H1 (cell line): ENCODE results near the gene RAB1A. TPM values are rescaled to one million over a fixed set of nuclear protein-coding genes. Genes with fewer than 3 reads are reported as not detected.

ENCODE experiments used
- CTCF ChIA-PET: fragments of 300-600 bp; sonication (Branson Sonifier 250); formaldehyde crosslinking; loops from one replicate; lab custom pipeline; 2021; ENCODE audit not compliant: partially characterized antibody; lab: Charles Lee
- POLR2A ChIA-PET: fragments of 300-600 bp; sonication (Branson Sonifier 250); formaldehyde crosslinking; loops from one replicate; lab custom pipeline; 2021; ENCODE audit warnings: inconsistent platforms; ENCODE audit not compliant: partially characterized antibody; lab: Charles Lee
- DNase-seq, 2 experiments: peaks; one replicate each; pipeline versions ENCODE4 v3.0.0 to v3.0.0-alpha.2; 2010 to 2022; ENCODE audit warnings: low spot score in 2 of 2, low read depth in 1 of 2, mixed read lengths in 1 of 2
- FAIRE-seq: peaks from 2 replicates; lab custom pipeline; 2011; peaks lifted over from hg19 to GRCh38; lab: Jason Lieb, UNC
- H2AFZ ChIP-seq: 2 replicates; pipeline ENCODE4 v1.8.1; 2012; ENCODE audit warnings: low read length, inconsistent platforms
- H2AK5ac ChIP-seq: 2 replicates; pipeline ENCODE4 v1.6.1; 2013; ENCODE audit warnings: low read depth, low read length
- H2BK120ac ChIP-seq: replicated peaks from 2 replicates; pipeline ENCODE3; 2013; ENCODE audit warnings: low read depth, low read length, inconsistent platforms
- H2BK12ac ChIP-seq: 2 replicates; pipeline ENCODE4 v1.6.1; 2013; ENCODE audit warnings: low read depth, low read length
- H2BK15ac ChIP-seq: 2 replicates; pipeline ENCODE4 v1.6.1; 2013; ENCODE audit warnings: low read length
- H2BK20ac ChIP-seq: 2 replicates; pipeline ENCODE4 v1.6.1; 2013; ENCODE audit warnings: low read length
- H2BK5ac ChIP-seq: 2 replicates; pipeline ENCODE4 v1.6.1; 2013; ENCODE audit warnings: low read depth, low read length
- H3K14ac ChIP-seq: 2 replicates; pipeline ENCODE4 v1.6.1; 2013; ENCODE audit warnings: inconsistent platforms; ENCODE audit not compliant: insufficient read length
- H3K18ac ChIP-seq: 2 replicates; pipeline ENCODE4 v1.6.1; 2013; ENCODE audit warnings: low read length; ENCODE audit errors: extremely low read depth
- H3K23ac ChIP-seq: 2 replicates; pipeline ENCODE4 v1.6.1; 2013; ENCODE audit warnings: inconsistent platforms; ENCODE audit not compliant: insufficient read length
- H3K23me2 ChIP-seq: 2 replicates; pipeline ENCODE4 v1.6.1; 2013; ENCODE audit warnings: low read depth, low read length
- H3K27ac ChIP-seq: 2 replicates; pipeline ENCODE4 v1.6.1; 2011; ENCODE audit warnings: low read depth, low read length, inconsistent platforms
- H3K27me3 ChIP-seq, 4 experiments: replicated peaks in 1 of 4; 1 replicate in 1 of 4; 2 replicates in 3 of 4; pipeline versions ENCODE4 v1.6.1 to v1.8.1; 2011 to 2013; ENCODE audit warnings: low read length in 3 of 4, mild to moderate bottlenecking in 3 of 4, inconsistent platforms in 2 of 4, mixed read lengths in 2 of 4, moderate library complexity in 1 of 4; ENCODE audit not compliant: control insufficient read depth in 3 of 4, insufficient read depth in 3 of 4; ENCODE audit errors: extremely low read depth in 1 of 4
- H3K36me3 ChIP-seq, 4 experiments: 2 replicates each; pipeline versions ENCODE4 v1.6.1 to v1.8.1; 2011 to 2013; ENCODE audit warnings: mild to moderate bottlenecking in 4 of 4, low read length in 3 of 4, moderate library complexity in 2 of 4, control low read depth in 1 of 4, inconsistent platforms in 1 of 4; ENCODE audit not compliant: insufficient read depth in 4 of 4, control insufficient read depth in 2 of 4
- H3K4ac ChIP-seq: replicated peaks from 2 replicates; pipeline ENCODE3; 2013; ENCODE audit warnings: low read length, low read depth, mixed read lengths, inconsistent platforms; ENCODE audit not compliant: insufficient read length
- H3K4me1 ChIP-seq, 4 experiments: replicated peaks in 1 of 4; 1 replicate in 1 of 4; 2 replicates in 3 of 4; pipeline versions ENCODE4 v1.6.1 to v1.8.1; 2011 to 2013; ENCODE audit warnings: low read length in 3 of 4, inconsistent platforms in 2 of 4, mixed read lengths in 1 of 4; ENCODE audit not compliant: insufficient read depth in 4 of 4, control insufficient read depth in 3 of 4
- H3K4me2 ChIP-seq, 2 experiments: 2 replicates each; pipeline versions ENCODE4 v1.6.1 to v1.8.1; 2011 to 2013; ENCODE audit warnings: low read depth in 2 of 2, low read length in 2 of 2, control low read depth in 1 of 2, inconsistent platforms in 1 of 2, mild to moderate bottlenecking in 1 of 2; ENCODE audit not compliant: insufficient read depth in 1 of 2
- H3K4me3 ChIP-seq, 4 experiments: fragments of 200-600, 300-600 bp in 1 of 4; sonication (generic), shearing (Covaris generic), sonication (Bioruptor Twin) in 1 of 4; 2 replicates each; pipeline versions ENCODE4 v1.5.1 to v1.8.1; 2011 to 2016; ENCODE audit warnings: low read length in 4 of 4, low read depth in 3 of 4, control low read depth in 2 of 4, inconsistent platforms in 2 of 4, mild to moderate bottlenecking in 2 of 4, mixed read lengths in 1 of 4, moderate library complexity in 1 of 4; ENCODE audit not compliant: insufficient read depth in 2 of 4; ENCODE audit errors: extremely low read depth in 1 of 4
- H3K56ac ChIP-seq: replicated peaks from 2 replicates; pipeline ENCODE3; 2013; ENCODE audit warnings: low read depth, mild to moderate bottlenecking, mixed read lengths, low read length, inconsistent platforms; ENCODE audit not compliant: insufficient read length
- H3K79me1 ChIP-seq: 2 replicates; pipeline ENCODE4 v1.6.1; 2013; ENCODE audit warnings: low read depth, low read length, control low read depth
- H3K79me2 ChIP-seq, 2 experiments: 2 replicates each; pipeline versions ENCODE4 v1.6.1 to v1.8.1; 2012 to 2013; ENCODE audit warnings: low read length in 2 of 2, mild to moderate bottlenecking in 2 of 2, inconsistent platforms in 1 of 2; ENCODE audit not compliant: insufficient read depth in 2 of 2, control insufficient read depth in 1 of 2
- H3K9ac ChIP-seq, 4 experiments: replicated peaks in 1 of 4; 1 replicate in 1 of 4; 2 replicates in 3 of 4; pipeline versions ENCODE4 v1.6.1 to v1.8.1; 2011 to 2013; ENCODE audit warnings: low read depth in 3 of 4, low read length in 3 of 4, control low read depth in 2 of 4, mild to moderate bottlenecking in 2 of 4, moderate library complexity in 2 of 4, inconsistent platforms in 1 of 4; ENCODE audit errors: extremely low read depth in 1 of 4
- H3K9me3 ChIP-seq, 2 experiments: 2 replicates each; pipeline versions ENCODE4 v1.6.1 to v1.8.1; 2012 to 2013; ENCODE audit warnings: mild to moderate bottlenecking in 2 of 2, moderate library complexity in 2 of 2, control low read depth in 1 of 2, inconsistent platforms in 1 of 2, low read depth in 1 of 2, low read length in 1 of 2, mixed read lengths in 1 of 2; ENCODE audit not compliant: insufficient read depth in 2 of 2
- H4K20me1 ChIP-seq, 2 experiments: replicated peaks in 1 of 2; 2 replicates each; pipeline versions ENCODE3 to v1.8.1; 2011 to 2013; ENCODE audit warnings: inconsistent platforms in 2 of 2, low read length in 2 of 2, mild to moderate bottlenecking in 1 of 2; ENCODE audit not compliant: insufficient read depth in 2 of 2, control insufficient read depth in 1 of 2
- H4K5ac ChIP-seq: 2 replicates; pipeline ENCODE4 v1.6.1; 2013; ENCODE audit warnings: low read length, low read depth, mixed read lengths, inconsistent platforms; ENCODE audit not compliant: insufficient read length
- H4K8ac ChIP-seq: 2 replicates; pipeline ENCODE4 v1.8.0; 2013; ENCODE audit warnings: mild to moderate bottlenecking, moderate library complexity, low read length, inconsistent platforms; ENCODE audit not compliant: insufficient read depth; ENCODE audit errors: extremely low read depth
- H4K91ac ChIP-seq: replicated peaks from 2 replicates; pipeline ENCODE3; 2013; ENCODE audit warnings: low read length, mixed read lengths, inconsistent platforms; ENCODE audit not compliant: insufficient read length
- POLR2A ChIP-seq, 2 experiments: IDR thresholded peaks; 1 replicate in 1 of 2; 2 replicates in 1 of 2; pipeline ENCODE4 v1.6.1; 2011; ENCODE audit warnings: low read depth in 2 of 2, low read length in 2 of 2, mild to moderate bottlenecking in 2 of 2; ENCODE audit errors: control extremely low read depth in 1 of 2
- SIN3A ChIP-seq, 2 experiments: IDR thresholded peaks in 1 of 2; conservative IDR thresholded peaks in 1 of 2; 2 replicates each; pipeline ENCODE4 v1.6.1; 2011 to 2012; ENCODE audit warnings: low read length in 2 of 2, improper control_type of control experiment in 1 of 2, low read depth in 1 of 2, mild to moderate bottlenecking in 1 of 2
- WGBS, 2 experiments: shearing (Covaris generic) in 1 of 2; methylation state at CpG; one replicate each; pipeline versions ENCODE4 v1.1.6 to v1.1.7; 2013 to 2015; ENCODE audit warnings: low lambda C conversion rate in 2 of 2, mixed read lengths in 2 of 2, inconsistent platforms in 1 of 2, low coverage in 1 of 2, missing lambda C conversion rate in 1 of 2; ENCODE audit not compliant: insufficient replicate concordance in 2 of 2, insufficient coverage in 1 of 2, insufficient read length in 1 of 2; ENCODE audit errors: extremely low coverage in 1 of 2, missing lambda C conversion rate in 1 of 2; 5-methylcytosine and 5-hydroxymethylcytosine counted together
- polyA plus RNA-seq, 7 experiments: library from polyadenylated mRNA; depleted of rRNA in 3 of 7; stranded (reverse) in 5 of 7; unstranded in 2 of 7; fragments of >200 nt in 5 of 7; fragments of 200-250 nt in 2 of 7; gene quantifications; 1 replicate in 5 of 7; 2 replicates in 1 of 7; 4 replicates in 1 of 7; pipeline versions ENCODE4 v1.2.1 to v1.2.3, GENCODE V29; 2011 to 2013; ENCODE audit warnings: missing spikeins in 2 of 7, mixed read lengths in 2 of 7
- total RNA-seq: library from RNA; stranded (reverse); fragmentation: NEBNext Ultra II Directional; extraction: Animal tissue kit (Norgen Biotek cat#: 25700); gene quantifications from 2 replicates; pipeline ENCODE4 v1.2.1, GENCODE V29; 2021

RAB1A gene
- total and polyA plus RNA-seq, 2 of the 8 experiments (the other 6 are each of a cell fraction or from before 2014, with no cell fraction given): 77.9 to 120 TPM

GRCh38 chr2:65067806-65068553 is 61.9 kb downstream of the RAB1A start:
- Histone ChIP-seq H3K14ac (no peak overlapping the region), H2BK5ac (0 out of 2 replicates have a peak overlapping the region, but pooled peaks have one; percentile 8), H3K4me3 (no peak overlapping the region), H2BK12ac (no peak overlapping the region), H3K79me2 (peaks cover 0 to 49% of the 10 kb centered on the region in 2 experiments; a peak in 2 of 4 replicates), H3K4me2 (no peak overlapping the region), H3K27me3 (no peaks in the 10 kb centered on the region), H3K27ac (no peak overlapping the region), H2BK20ac (no peak overlapping the region), H3K18ac (no peak overlapping the region), H2AK5ac (no peak overlapping the region), H2AFZ (no peak overlapping the region), H3K36me3 (peaks cover 12 to 36% (median 23%) of the 10 kb centered on the region in 4 experiments; a peak in 7 of 8 replicates), H3K23me2 (no peaks in the 10 kb centered on the region), H3K4me1 (no peaks in the 10 kb centered on the region), H3K79me1 (peaks cover 15% of the 10 kb centered on the region; the same call in 1 of the 2 replicates), H2BK120ac (no peak overlapping the region), H3K9me3 (no peaks in the 10 kb centered on the region), H4K20me1 (peaks cover 18 to 22% of the 10 kb centered on the region in 2 experiments), H3K23ac (no peak overlapping the region), H4K91ac (no peak overlapping the region), H3K4ac (no peak overlapping the region), H2BK15ac (no peak overlapping the region), H4K8ac (no peak overlapping the region), H3K56ac (no peak overlapping the region), H4K5ac (no peak overlapping the region), H3K9ac (no peak overlapping the region)
- FAIRE-seq: no peak
- ChIA-PET CTCF (interaction anchor here (0.6 to 2.4 kb wide), 9 partner anchors 8 to 153 kb away, joined by 3 to 10 read pairs (median 5); no protein-coding TSS in a partner anchor), POLR2A (interaction anchor here (1.2 to 3.8 kb wide), 3 partner anchors 10 to 58 kb away, joined by 3 to 33 read pairs (median 5); partner anchors contain the start of gene CEP68)
- TF ChIP-seq POLR2A (IDR thresholded peaks at IDR 0.05; ENCODE audit: control extremely low read depth in 1 of 2, low read depth in 2 of 2, low read length in 2 of 2) (0 out of 3 replicates have a peak, but pooled peaks of 1 of the 2 experiments have one; percentile 19), SIN3A (conservative IDR thresholded peaks at IDR 0.05 in 1 of 2, IDR thresholded peaks at IDR 0.05 in 1 of 2; ENCODE audit: low read depth in 1 of 2, low read length in 2 of 2) (no peak)
- WGBS, 2 experiments: 91% methylated on average over 14 of the region's 14 CpGs; no CpG with 5 or more reads in 1 of the 2 experiments
- no peak for DNase-seq
